NCI-H774 (cell line): Measurements from ENCODE around the gene PREP.
"Not testable (repeated sequence)": the region's sequence is repeated elsewhere in the genome, so short reads cannot be mapped to it uniquely, and the experiment has no call there.

Experiments used
- DNase-seq: peaks from one replicate; lab custom pipeline; 2025; lab: John Stamatoyannopoulos, UW

PREP gene

GRCh38 chr6:105402939-105403935 lies at the start of gene PREP:
PREP (minus strand) TSS chr6:105403082; CDS start chr6:105402891, 191 bp downstream.
- peak; percentile 93 for DNase-seq

- DNase-seq: no peak
Observed at GRCh38 chr6:105452376-105452775, 49.5 kb upstream of the PREP start.

GRCh38 chr6:105449756-105450390 lies 47.0 kb upstream of the PREP start:
- no peak for DNase-seq

GRCh38 chr6:105445481-105445880 lies 42.6 kb upstream of the PREP start:
- DNase-seq: no peak

GRCh38 chr6:105443941-105444340 lies 41.1 kb upstream of the PREP start:
- no peak for DNase-seq

- DNase-seq: no peak
Observed at GRCh38 chr6:105442369-105442768, 39.5 kb upstream of the PREP start.

GRCh38 chr6:105437236-105437635 lies 34.4 kb upstream of the PREP start:
- no peak for DNase-seq

- no peak for DNase-seq
Observed at GRCh38 chr6:105433723-105434122, 30.8 kb upstream of the PREP start.

- no peak for DNase-seq
Observed at GRCh38 chr6:105432797-105433196, 29.9 kb upstream of the PREP start.

GRCh38 chr6:105431226-105431625 lies 28.3 kb upstream of the PREP start:
- DNase-seq: peak; percentile 67

- DNase-seq: no peak
Observed at GRCh38 chr6:105430685-105431084, 27.8 kb upstream of the PREP start.

- no peak for DNase-seq
Observed at GRCh38 chr6:105429676-105430075, 26.8 kb upstream of the PREP start.

- DNase-seq: no peak
Observed at GRCh38 chr6:105428342-105428957, 25.6 kb upstream of the PREP start.

GRCh38 chr6:105424175-105424783 lies 21.4 kb upstream of the PREP start:
- peak; percentile 40 for DNase-seq

- not testable (repeated sequence) for DNase-seq
Observed at GRCh38 chr6:105416971-105417370, 14.1 kb upstream of the PREP start.

GRCh38 chr6:105409734-105410133 lies 6.9 kb upstream of the PREP start:
- DNase-seq: no peak

GRCh38 chr6:105402090-105402938 lies 568 bp downstream of the PREP start:
- peak; percentile 54 for DNase-seq

- no peak for DNase-seq
Observed at GRCh38 chr6:105401247-105402089, 1.4 kb downstream of the PREP start.

- no peak for DNase-seq
Observed at GRCh38 chr6:105400501-105400900, 2.4 kb downstream of the PREP start.

GRCh38 chr6:105398859-105399258 lies 4.0 kb downstream of the PREP start:
- DNase-seq: no peak
